HG03439 (cell line): ENCODE measurements around the gene GCDH.
A peak's percentile ranks its signal among the peaks of the same experiment; 100 is the strongest.

Experiments used
- ATAC-seq: cut with Tn5 transposase; IDR thresholded peaks from one replicate; pipeline ENCODE4 v1.9.1; 2021; ENCODE audit warnings: mild to moderate bottlenecking, moderate library complexity; ENCODE audit not compliant: unreplicated experiment

GCDH gene

GRCh38 chr19:12938779-12939601 is 48.0 kb downstream of the GCDH start:
- ATAC-seq: peak; percentile 6

GRCh38 chr19:12939975-12940423 is 49.0 kb downstream of the GCDH start:
- no peak for ATAC-seq

GRCh38 chr19:12940897-12941296 is 49.9 kb downstream of the GCDH start:
- no peak for ATAC-seq

GRCh38 chr19:12943437-12944044 is 52.6 kb downstream of the GCDH start:
- ATAC-seq: no peak

GRCh38 chr19:12944104-12944674 is 53.2 kb downstream of the GCDH start:
- ATAC-seq: no peak

GRCh38 chr19:12945479-12946091 is 54.6 kb downstream of the GCDH start, which contains the start of gene RAD23A:
Gene RAD23A (plus strand): TSS chr19:12945862. CDS start chr19:12945949, 87 bp downstream.
- ATAC-seq: peak; percentile 76

GRCh38 chr19:12946092-12946721 is 55.2 kb downstream of the GCDH start:
- peak; percentile 13 for ATAC-seq

- ATAC-seq: no peak
Observed at GRCh38 chr19:12946731-12947496, 56.0 kb downstream of the GCDH start.

- ATAC-seq: no peak
Observed at GRCh38 chr19:12947702-12948611, 57.0 kb downstream of the GCDH start.

GRCh38 chr19:12948612-12949362 is 57.8 kb downstream of the GCDH start:
- ATAC-seq: no peak
